ENCODE measurements around the gene OR5D14.

Gene OR5D14

GRCh38 chr11:55826919-55827318 is 31.6 kb downstream of the OR5D14 start, which contains the start of gene OR5L2:
Gene OR5L2 (plus strand): TSS chr11:55827219. CDS start chr11:55827219, 0 bp downstream.
- Histone ChIP-seq H3K27ac (no peak within 1 kb of the TSS), H3K4me3 (no peak within 1 kb of the TSS)
- no peak for DNase-seq (ENCODE audit: low spot score)
- TF ChIP-seq CTCF (IDR thresholded peaks at IDR 0.05): no peak

GRCh38 chr11:55838452-55838851 is 43.1 kb downstream of the OR5D14 start, which contains the start of gene OR5D16:
Gene OR5D16 (plus strand): TSS chr11:55838752. CDS start chr11:55838752, 0 bp downstream.
- H3K27ac ChIP-seq: no peak within 1 kb of the TSS
- no peak for DNase-seq (ENCODE audit: low spot score)
- no peak within 1 kb of the TSS for H3K4me3 ChIP-seq
- no peak for TF ChIP-seq CTCF (IDR thresholded peaks at IDR 0.05)
